CD14-positive monocyte (primary cell): ENCODE data around the gene STMP1. TPM values are rescaled to one million over a fixed set of nuclear protein-coding genes. Genes with fewer than 3 reads are reported as not detected.

Source experiments
- DNase-seq, 3 donors: peaks; one replicate each; pipeline ENCODE4 v3.0.0-alpha.2; 2011 to 2022
- H2AFZ ChIP-seq: 2 replicates; pipeline ENCODE4 v1.6.0; 2012; ENCODE audit warnings: mild to moderate bottlenecking, low read depth, low read length, inconsistent platforms; ENCODE audit not compliant: insufficient read depth, poor library complexity, severe bottlenecking
- H3K27ac ChIP-seq, 2 donors: 1 replicate in 1 of 2; 2 replicates in 1 of 2; pipeline ENCODE4 v1.5.1; 2012 to 2013; ENCODE audit warnings: low read length in 2 of 2, control low read depth in 1 of 2, inconsistent platforms in 1 of 2, low read depth in 1 of 2, mild to moderate bottlenecking in 1 of 2
- H3K27me3 ChIP-seq, 2 donors: one replicate each; pipeline versions ENCODE4 v1.6.0 to v1.6.1; 2011 to 2013; ENCODE audit warnings: low read length in 2 of 2; ENCODE audit not compliant: control insufficient read depth in 2 of 2, insufficient read depth in 2 of 2
- H3K36me3 ChIP-seq, 2 donors: replicated peaks in 1 of 2; 1 replicate in 1 of 2; 2 replicates in 1 of 2; pipeline versions ENCODE4 v1.5.1 to v1.6.1; 2012 to 2013; ENCODE audit warnings: low read length in 2 of 2, control low read depth in 1 of 2, inconsistent platforms in 1 of 2, mild to moderate bottlenecking in 1 of 2; ENCODE audit not compliant: insufficient read depth in 2 of 2, control insufficient read depth in 1 of 2
- H3K4me1 ChIP-seq, 2 donors: 1 replicate in 1 of 2; 2 replicates in 1 of 2; pipeline versions ENCODE4 v1.5.1 to v1.6.1; 2012 to 2013; ENCODE audit warnings: low read length in 2 of 2, control low read depth in 1 of 2, inconsistent platforms in 1 of 2, mild to moderate bottlenecking in 1 of 2, moderate library complexity in 1 of 2; ENCODE audit not compliant: insufficient read depth in 2 of 2, control insufficient read depth in 1 of 2
- H3K4me2 ChIP-seq: replicated peaks from 2 replicates; pipeline ENCODE3; 2012; ENCODE audit warnings: low read length, moderate library complexity, mild to moderate bottlenecking; ENCODE audit not compliant: poor library complexity, severe bottlenecking; ENCODE audit errors: extremely low read depth
- H3K4me3 ChIP-seq, 3 experiments: fragments of 200-600 bp in 1 of 3; sonication (generic) in 1 of 3; replicated peaks in 1 of 3; 1 replicate in 2 of 3; 2 replicates in 1 of 3; pipeline ENCODE4 v1.5.1; 2011 to 2013; ENCODE audit warnings: low read length in 3 of 3, mild to moderate bottlenecking in 3 of 3, control low read depth in 2 of 3, low read depth in 2 of 3, inconsistent platforms in 1 of 3, moderate library complexity in 1 of 3
- H3K79me2 ChIP-seq: 2 replicates; pipeline ENCODE4 v1.6.0; 2012; ENCODE audit warnings: mild to moderate bottlenecking, control low read depth, inconsistent platforms, low read length, moderate library complexity; ENCODE audit not compliant: insufficient read depth
- H3K9ac ChIP-seq: 2 replicates; pipeline ENCODE4 v1.6.0; 2017; ENCODE audit warnings: low read length, mild to moderate bottlenecking; ENCODE audit not compliant: insufficient read depth, poor library complexity, severe bottlenecking
- H3K9me3 ChIP-seq, 2 donors: replicated peaks in 1 of 2; 1 replicate in 1 of 2; 2 replicates in 1 of 2; pipeline versions ENCODE4 v1.5.1 to v1.6.1; 2012 to 2013; ENCODE audit warnings: low read length in 2 of 2, control low read depth in 1 of 2; ENCODE audit not compliant: control insufficient read depth in 1 of 2, insufficient read depth in 1 of 2
- H4K20me1 ChIP-seq: 2 replicates; pipeline ENCODE4 v1.6.0; 2012; ENCODE audit warnings: mild to moderate bottlenecking, low read length, control low read depth, moderate library complexity; ENCODE audit not compliant: insufficient read depth
- H3K27ac Mint-ChIP-seq, 7 donors: one replicate each; pipeline ENCODE4 v1.8.0; 2020; ENCODE audit warnings: mild to moderate bottlenecking in 7 of 7, mixed read lengths in 7 of 7, moderate library complexity in 6 of 7, inconsistent platforms in 2 of 7
- H3K27me3 Mint-ChIP-seq, 3 donors: one replicate each; pipeline ENCODE4 v1.8.0; 2021 to 2022; ENCODE audit warnings: low read depth in 3 of 3, mild to moderate bottlenecking in 3 of 3, mixed read lengths in 3 of 3, moderate library complexity in 3 of 3, inconsistent platforms in 1 of 3
- H3K36me3 Mint-ChIP-seq, 2 donors: one replicate each; pipeline ENCODE4 v1.8.0; 2020; ENCODE audit warnings: mixed read lengths in 2 of 2, inconsistent platforms in 1 of 2, mild to moderate bottlenecking in 1 of 2
- H3K4me1 Mint-ChIP-seq: one replicate; pipeline ENCODE4 v1.8.0; 2020; ENCODE audit warnings: mild to moderate bottlenecking, mixed read lengths
- H3K4me3 Mint-ChIP-seq, 2 donors: one replicate each; pipeline ENCODE4 v1.8.0; 2020; ENCODE audit warnings: mild to moderate bottlenecking in 2 of 2, mixed read lengths in 2 of 2, moderate library complexity in 1 of 2
- H3K9me3 Mint-ChIP-seq, 7 donors: one replicate each; pipeline ENCODE4 v1.8.0; 2020 to 2022; ENCODE audit warnings: mixed read lengths in 7 of 7, mild to moderate bottlenecking in 6 of 7, moderate library complexity in 6 of 7, inconsistent platforms in 2 of 7
- CTCF ChIP-seq: fragments of 200-600 bp; IDR thresholded peaks from one replicate; pipeline ENCODE4 v1.8.0; 2022; ENCODE audit warnings: antibody characterized with exemption, mild to moderate bottlenecking
- WGBS: methylation state at CpG from one replicate; pipeline ENCODE4 v1.1.5; 2013; ENCODE audit warnings: missing lambda C conversion rate; ENCODE audit not compliant: insufficient coverage; 5-methylcytosine and 5-hydroxymethylcytosine counted together
- intact Hi-C, 2 donors: fragments of 100-400 bp; cut with micrococcal nuclease; formaldehyde crosslinking; loops; one replicate each; pipeline versions ENCODE4 v1.15.0 to v1.15.1; 2023
- polyA plus RNA-seq, 3 donors: library from polyadenylated mRNA; depleted of rRNA in 1 of 3; unstranded in 2 of 3; stranded (reverse) in 1 of 3; fragments of 300-500 nt in 2 of 3; fragments of >200 nt in 1 of 3; fragmentation: Illumina TruSeq in 2 of 3; gene quantifications; 1 replicate in 2 of 3; 2 replicates in 1 of 3; pipeline ENCODE4 v1.2.3, GENCODE V29; 2012 to 2021

STMP1 gene
- polyA plus RNA-seq, 3 donors: 20.4 to 108 (median 88.8) TPM

GRCh38 chr7:135704074-135704473 is 41.8 kb downstream of the STMP1 start:
- DNase-seq: no peak
- H3K9me3 Mint-ChIP-seq: no peaks in the 10 kb centered on the region
- no peak overlapping the region for H3K4me2 ChIP-seq
- H3K9me3 ChIP-seq: no peaks in the 10 kb centered on the region
- H3K4me3 Mint-ChIP-seq: no peak overlapping the region
- H3K4me1 Mint-ChIP-seq: no peaks in the 10 kb centered on the region
- H3K27me3 ChIP-seq: no peaks in the 10 kb centered on the region
- no peak overlapping the region for H2AFZ ChIP-seq
- no peaks in the 10 kb centered on the region for H3K4me1 ChIP-seq
- H4K20me1 ChIP-seq: no peaks in the 10 kb centered on the region
- H3K27ac ChIP-seq: no peak overlapping the region
- WGBS: 100% methylated on average over 2 of the region's 2 CpGs
- no peak overlapping the region for H3K27ac Mint-ChIP-seq
- no peaks in the 10 kb centered on the region for H3K36me3 ChIP-seq
- H3K27me3 Mint-ChIP-seq: peaks cover 0 to 6% (median 0%) of the 10 kb centered on the region in 3 donors
- no peak overlapping the region for H3K4me3 ChIP-seq
- H3K9ac ChIP-seq: no peak overlapping the region
- intact Hi-C loops: no loop called here
- no peaks in the 10 kb centered on the region for H3K79me2 ChIP-seq
- H3K36me3 Mint-ChIP-seq: no peaks in the 10 kb centered on the region
- peak; percentile 14 for TF ChIP-seq CTCF

DNA sequence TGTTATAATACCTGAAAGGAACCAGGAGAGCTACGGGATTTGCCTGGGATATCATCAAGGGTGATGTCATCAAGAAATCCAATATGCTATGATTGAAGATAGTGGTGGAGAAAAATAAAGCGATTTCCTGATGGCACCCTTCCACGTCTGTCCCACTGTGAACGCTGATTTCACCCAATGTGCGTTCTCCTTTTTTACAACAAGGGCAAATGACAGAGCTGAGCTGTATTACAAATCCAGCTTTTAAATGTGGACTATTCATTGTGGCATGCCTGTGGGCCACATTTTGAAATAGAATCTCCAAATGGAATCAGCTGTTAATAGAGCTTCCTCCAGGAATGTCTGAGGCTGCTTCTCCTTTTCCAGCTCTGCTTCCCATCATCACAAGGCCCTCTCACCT is 42.4 kb downstream of the STMP1 start:
- Histone ChIP-seq H3K4me3 (no peak overlapping the region), H3K27ac (no peak overlapping the region), H3K27me3 (no peaks in the 10 kb centered on the region), H3K9me3 (no peaks in the 10 kb centered on the region), H2AFZ (no peak overlapping the region), H3K79me2 (no peaks in the 10 kb centered on the region), H3K4me1 (no peaks in the 10 kb centered on the region), H3K9ac (no peak overlapping the region), H4K20me1 (no peaks in the 10 kb centered on the region), H3K36me3 (no peaks in the 10 kb centered on the region), H3K4me2 (no peak overlapping the region)
- Mint-ChIP-seq H3K4me1 (no peaks in the 10 kb centered on the region), H3K27me3 (peaks cover 0 to 5% (median 1%) of the 10 kb centered on the region in 3 donors), H3K9me3 (no peaks in the 10 kb centered on the region), H3K36me3 (no peaks in the 10 kb centered on the region), H3K4me3 (no peak overlapping the region), H3K27ac (no peak overlapping the region)
- no peak for DNase-seq
- intact Hi-C loops: no loop called here
- 83% methylated on average over 3 of the region's 5 CpGs for WGBS
- no peak for TF ChIP-seq CTCF
